ENCODE results near the gene RBM8A.

GRCh38 chr1:145975216-145975615 lies 47.9 kb upstream of the RBM8A start:
- TF ChIP-seq CTCF (conservative IDR thresholded peaks at IDR 0.05; ENCODE audit: low read length) (no peak), EZH2phosphoT487 (IDR thresholded peaks at IDR 0.05; ENCODE audit: borderline replicate concordance, low read depth, low read length) (no peak)
